Left lung (tissue), 10 donors: Measurements from ENCODE around the gene MYH16. TPM values are rescaled to one million over a fixed set of nuclear protein-coding genes. Genes with fewer than 3 reads are reported as not detected.
A peak's percentile ranks its signal among the peaks of the same experiment; 100 is the strongest.
"Not testable (repeated sequence)": the region's sequence is repeated elsewhere in the genome, so short reads cannot be mapped to it uniquely, and the experiment has no call there.

Experiments used
- ATAC-seq: fragments of 200-7000 bp; cut with Tn5 transposase; one replicate; pipeline ENCODE4 v1.9.1; 2020; ENCODE audit warnings: moderate library complexity
- DNase-seq, 4 donors: peaks; one replicate each; pipeline ENCODE4 v3.0.0-alpha.2; 2013 to 2020
- H3K27ac ChIP-seq, 2 donors: fragments of 200-600 bp; sonication (generic) in 1 of 2; one replicate each; pipeline versions ENCODE4 v1.5.0 to v1.8.0; 2020 to 2021
- H3K27me3 ChIP-seq, 2 donors: fragments of 200-600 bp; sonication (generic) in 1 of 2; one replicate each; pipeline versions ENCODE4 v1.5.0 to v1.8.0; 2020 to 2021
- H3K36me3 ChIP-seq, 2 donors: fragments of 200-600 bp; sonication (generic) in 1 of 2; one replicate each; pipeline versions ENCODE4 v1.5.0 to v1.8.0; 2020 to 2021
- H3K4me1 ChIP-seq, 2 donors: fragments of 200-600 bp; one replicate each; pipeline ENCODE4 v1.8.0; 2021
- H3K4me3 ChIP-seq, 2 donors: fragments of 200-600 bp; sonication (generic) in 1 of 2; one replicate each; pipeline versions ENCODE4 v1.5.0 to v1.8.0; 2020 to 2021; ENCODE audit warnings: mild to moderate bottlenecking in 1 of 2
- H3K9me3 ChIP-seq, 2 donors: fragments of 200-600 bp; sonication (generic) in 1 of 2; one replicate each; pipeline versions ENCODE4 v1.5.0 to v1.8.0; 2020 to 2021
- CTCF ChIP-seq, 2 donors: fragments of 200-600 bp; sonication (generic) in 1 of 2; IDR thresholded peaks; one replicate each; pipeline versions ENCODE4 v1.5.0 to v1.8.0; 2021; ENCODE audit warnings: antibody characterized with exemption in 2 of 2
- intact Hi-C, 2 donors: fragments of 100-400 bp; cut with DNase I; formaldehyde crosslinking; loops; one replicate each; pipeline versions ENCODE4 v1.11.2 to v1.14.2; 2022
- polyA plus RNA-seq, 6 donors: library from polyadenylated mRNA; unstranded; fragments of 120-200 nt; gene quantifications; one replicate each; pipeline ENCODE4 v1.2.1, GENCODE V29; 2013; ENCODE audit not compliant: insufficient read length in 6 of 6
- total RNA-seq, 2 donors: library from RNA; stranded (reverse); fragmentation: NEBNext Ultra II Directional; extraction: Animal tissue kit (Norgen Biotek cat#: 25700); gene quantifications; one replicate each; pipeline ENCODE4 v1.2.1, GENCODE V29; 2021
- donor health status: DM: no; HTN: yes; CAD: no.
- donor health status: DM: no; HTN: no; CAD: no.

The MYH16 gene
- total and polyA plus RNA-seq, 8 donors: 0.04 to 0.49 (median 0.24) TPM; not detected in 4

- Histone ChIP-seq H3K27ac (no peak overlapping the region), H3K4me1 (no peaks in the 10 kb centered on the region), H3K9me3 (no peaks in the 10 kb centered on the region), H3K4me3 (no peak overlapping the region), H3K36me3 (no peaks in the 10 kb centered on the region), H3K27me3 (no peaks in the 10 kb centered on the region)
- no peak for TF ChIP-seq CTCF (IDR thresholded peaks at IDR 0.05)
- ATAC-seq (no peak), DNase-seq (no peak)
- intact Hi-C loops: no loop called here
Observed at GRCh38 chr7:99278180-99278579, 5.5 kb downstream of the MYH16 start.

GRCh38 chr7:99284165-99284564 lies 11.5 kb downstream of the MYH16 start:
- DNase-seq, H3K4me1 ChIP-seq, intact Hi-C loops, ATAC-seq, H3K4me3 ChIP-seq, H3K9me3 ChIP-seq, H3K27ac ChIP-seq, H3K27me3 ChIP-seq, H3K36me3 ChIP-seq: not testable (repeated sequence)

- TF ChIP-seq CTCF (IDR thresholded peaks at IDR 0.05): no peak
- Histone ChIP-seq H3K4me3 (no peak overlapping the region), H3K27ac (no peak overlapping the region), H3K36me3 (no peaks in the 10 kb centered on the region), H3K4me1 (no peaks in the 10 kb centered on the region), H3K27me3 (no peaks in the 10 kb centered on the region), H3K9me3 (no peaks in the 10 kb centered on the region)
- DNase-seq: no peak
- intact Hi-C loops: no loop called here
- no peak for ATAC-seq
Observed at GRCh38 chr7:99287779-99288534, 15.3 kb downstream of the MYH16 start.

- no peaks in the 10 kb centered on the region for H3K36me3 ChIP-seq
- H3K4me3 ChIP-seq: no peak overlapping the region
- ATAC-seq (no peak), DNase-seq (no peak)
- TF ChIP-seq CTCF (IDR thresholded peaks at IDR 0.05): no peak
- H3K4me1 ChIP-seq: no peaks in the 10 kb centered on the region
- intact Hi-C loops: no loop called here
- no peak overlapping the region for H3K27ac ChIP-seq
- H3K9me3 ChIP-seq: no peaks in the 10 kb centered on the region
- H3K27me3 ChIP-seq: no peaks in the 10 kb centered on the region
Observed at GRCh38 chr7:99289185-99289584, 16.5 kb downstream of the MYH16 start.

GRCh38 chr7:99290148-99290547 lies 17.5 kb downstream of the MYH16 start:
- H3K27ac ChIP-seq, DNase-seq, ATAC-seq, H3K36me3 ChIP-seq, H3K9me3 ChIP-seq, H3K4me3 ChIP-seq, H3K4me1 ChIP-seq, intact Hi-C loops, H3K27me3 ChIP-seq: not testable (repeated sequence)

- peak in 2 of 4 donors; percentile 0 to 5 for DNase-seq
- no peaks in the 10 kb centered on the region for H3K36me3 ChIP-seq
- H3K4me3 ChIP-seq: no peak overlapping the region
- no peaks in the 10 kb centered on the region for H3K9me3 ChIP-seq
- TF ChIP-seq CTCF (IDR thresholded peaks at IDR 0.05): no peak
- intact Hi-C loops: no loop called here
- no peaks in the 10 kb centered on the region for H3K4me1 ChIP-seq
- ATAC-seq: no peak
- H3K27ac ChIP-seq: no peak overlapping the region
- H3K27me3 ChIP-seq: no peaks in the 10 kb centered on the region
Observed at GRCh38 chr7:99290980-99291607, 18.5 kb downstream of the MYH16 start.
